H9 (cell line): Measurements from ENCODE around the gene LILRB5. TPM values are rescaled to one million over a fixed set of nuclear protein-coding genes. Genes with fewer than 3 reads are reported as not detected.

ENCODE experiments used
- DNase-seq: peaks from one replicate; pipeline ENCODE4 v3.0.0-alpha.2; 2017
- H2AFZ ChIP-seq: one replicate; pipeline ENCODE4 v1.6.1; 2013; ENCODE audit warnings: mild to moderate bottlenecking, low read length, control low read depth, moderate library complexity
- H2AK5ac ChIP-seq: 2 replicates; pipeline ENCODE4 v1.6.1; 2013; ENCODE audit warnings: low read length, control low read depth, mixed read lengths; ENCODE audit not compliant: insufficient read length
- H2BK120ac ChIP-seq: one replicate; pipeline ENCODE4 v1.6.1; 2013; ENCODE audit warnings: low read depth, mild to moderate bottlenecking, low read length, control low read depth, inconsistent platforms; ENCODE audit not compliant: poor library complexity, severe bottlenecking
- H2BK12ac ChIP-seq: 2 replicates; pipeline ENCODE4 v1.6.1; 2013; ENCODE audit warnings: low read length, control low read depth, mixed read lengths, low read depth; ENCODE audit not compliant: insufficient read length
- H2BK15ac ChIP-seq: 2 replicates; pipeline ENCODE4 v1.6.1; 2013; ENCODE audit warnings: low read depth, low read length, control low read depth
- H2BK20ac ChIP-seq: one replicate; pipeline ENCODE4 v1.6.1; 2013; ENCODE audit warnings: low read depth, mild to moderate bottlenecking, low read length, control low read depth, inconsistent platforms; ENCODE audit not compliant: poor library complexity, severe bottlenecking
- H2BK5ac ChIP-seq: 2 replicates; pipeline ENCODE4 v1.6.1; 2013; ENCODE audit warnings: low read length, control low read depth, mixed read lengths; ENCODE audit not compliant: insufficient read length
- H3K14ac ChIP-seq: 2 replicates; pipeline ENCODE4 v1.6.1; 2013; ENCODE audit warnings: low read length, control low read depth; ENCODE audit not compliant: insufficient read depth
- H3K18ac ChIP-seq: 2 replicates; pipeline ENCODE4 v1.6.1; 2013; ENCODE audit warnings: low read depth, mild to moderate bottlenecking, mixed read lengths, low read length, control low read depth; ENCODE audit not compliant: insufficient read length
- H3K23ac ChIP-seq: 2 replicates; pipeline ENCODE4 v1.6.1; 2013; ENCODE audit warnings: low read length, control low read depth, mixed read lengths, low read depth; ENCODE audit not compliant: insufficient read length
- H3K23me2 ChIP-seq: 2 replicates; pipeline ENCODE4 v1.6.1; 2013; ENCODE audit warnings: low read depth, mild to moderate bottlenecking, mixed read lengths, low read length, control low read depth; ENCODE audit not compliant: insufficient read length, poor library complexity, severe bottlenecking
- H3K27ac ChIP-seq: 2 replicates; pipeline ENCODE4 v1.5.1; 2013; ENCODE audit warnings: low read length, control low read depth, mixed read lengths, low read depth; ENCODE audit not compliant: insufficient read length
- H3K27me3 ChIP-seq: 2 replicates; pipeline ENCODE4 v1.6.1; 2013; ENCODE audit warnings: low read length, control low read depth, inconsistent platforms; ENCODE audit not compliant: insufficient read depth
- H3K4ac ChIP-seq: 2 replicates; pipeline ENCODE4 v1.6.1; 2013; ENCODE audit warnings: low read depth, mild to moderate bottlenecking, control low read depth, inconsistent platforms, low read length, moderate library complexity
- H3K4me1 ChIP-seq: 2 replicates; pipeline ENCODE4 v1.6.1; 2013; ENCODE audit warnings: low read length, control low read depth, inconsistent platforms; ENCODE audit not compliant: insufficient read depth
- H3K4me2 ChIP-seq: 2 replicates; pipeline ENCODE4 v1.6.1; 2013; ENCODE audit warnings: low read length, control low read depth, mixed read lengths; ENCODE audit not compliant: insufficient read length, insufficient read depth
- H3K56ac ChIP-seq: 2 replicates; pipeline ENCODE4 v1.6.1; 2013; ENCODE audit warnings: low read depth, mild to moderate bottlenecking, mixed read lengths, low read length, control low read depth; ENCODE audit not compliant: insufficient read length
- H3K79me1 ChIP-seq: 2 replicates; pipeline ENCODE4 v1.6.1; 2013; ENCODE audit warnings: low read depth, mild to moderate bottlenecking, moderate library complexity, low read length, control low read depth, inconsistent platforms; ENCODE audit not compliant: insufficient read depth, poor library complexity, severe bottlenecking
- H3K79me2 ChIP-seq: 2 replicates; pipeline ENCODE4 v1.6.1; 2013; ENCODE audit warnings: low read length, control low read depth, inconsistent platforms; ENCODE audit not compliant: insufficient read depth
- H3K9ac ChIP-seq: 2 replicates; pipeline ENCODE4 v1.6.1; 2013; ENCODE audit warnings: low read length, control low read depth, mixed read lengths; ENCODE audit not compliant: insufficient read length; ENCODE audit errors: extremely low read depth
- H3K9me3 ChIP-seq: one replicate; pipeline ENCODE4 v1.6.1; 2013; ENCODE audit warnings: low read depth, low read length, inconsistent platforms; ENCODE audit not compliant: control insufficient read depth
- H3T11ph ChIP-seq: one replicate; pipeline ENCODE4 v1.6.1; 2013; ENCODE audit warnings: mild to moderate bottlenecking, low read length, control low read depth, inconsistent platforms
- H4K20me1 ChIP-seq: one replicate; pipeline ENCODE4 v1.6.1; 2013; ENCODE audit not compliant: control insufficient read depth, insufficient read length, insufficient read depth
- H4K5ac ChIP-seq: 2 replicates; pipeline ENCODE4 v1.6.1; 2013; ENCODE audit warnings: low read depth, mild to moderate bottlenecking, mixed read lengths, low read length, control low read depth; ENCODE audit not compliant: insufficient read length
- H4K8ac ChIP-seq: replicated peaks from 2 replicates; pipeline ENCODE4 v1.6.1; 2013; ENCODE audit warnings: low read length, control low read depth, mixed read lengths, low read depth; ENCODE audit not compliant: insufficient read length
- H4K91ac ChIP-seq: 2 replicates; pipeline ENCODE4 v1.6.1; 2013; ENCODE audit warnings: low read depth, mild to moderate bottlenecking, moderate library complexity, mixed read lengths, low read length, control low read depth; ENCODE audit not compliant: insufficient read length
- H3K27ac Mint-ChIP-seq, 3 experiments: 2 replicates in 2 of 3; 3 replicates in 1 of 3; pipeline ENCODE4 v1.8.0; 2020 to 2021; ENCODE audit warnings: mixed read lengths in 3 of 3, mild to moderate bottlenecking in 1 of 3, moderate library complexity in 1 of 3
- H3K27me3 Mint-ChIP-seq: 2 replicates; pipeline ENCODE4 v1.8.0; 2021; ENCODE audit warnings: low read depth, mild to moderate bottlenecking, moderate library complexity, mixed read lengths
- H3K36me3 Mint-ChIP-seq, 3 experiments: 2 replicates in 2 of 3; 3 replicates in 1 of 3; pipeline ENCODE4 v1.8.0; 2020 to 2021; ENCODE audit warnings: low read depth in 3 of 3, mixed read lengths in 3 of 3; ENCODE audit not compliant: insufficient read depth in 1 of 3
- H3K4me1 Mint-ChIP-seq, 2 experiments: 2 replicates each; pipeline ENCODE4 v1.8.0; 2020; ENCODE audit warnings: mixed read lengths in 2 of 2
- H3K4me3 Mint-ChIP-seq, 2 experiments: 2 replicates in 1 of 2; 3 replicates in 1 of 2; pipeline ENCODE4 v1.8.0; 2020 to 2021; ENCODE audit warnings: mild to moderate bottlenecking in 2 of 2, mixed read lengths in 2 of 2, moderate library complexity in 1 of 2
- H3K9me3 Mint-ChIP-seq, 2 experiments: 2 replicates in 1 of 2; 3 replicates in 1 of 2; pipeline ENCODE4 v1.8.0; 2020; ENCODE audit warnings: mild to moderate bottlenecking in 2 of 2, mixed read lengths in 2 of 2, moderate library complexity in 1 of 2
- WGBS: extraction: QIAGEN DNeasy Blood & Tissue Kit; methylation state at CpG from one replicate; pipeline ENCODE4 v1.1.7; 2013; ENCODE audit warnings: missing lambda C conversion rate, low lambda C conversion rate, mixed read lengths; ENCODE audit not compliant: insufficient read length; ENCODE audit errors: extremely low coverage; 5-methylcytosine and 5-hydroxymethylcytosine counted together
- total RNA-seq: library from RNA; stranded (reverse); gene quantifications from 2 replicates; pipeline ENCODE4 v1.2.1, GENCODE V29; 2021
- TF ChIP-seq, protein P1 (sequence below): fragments of 200-600 bp; sonication (generic); conservative IDR thresholded peaks from 3 replicates; pipeline ENCODE4 v1.8.0; 2021; ENCODE audit warnings: antibody characterized with exemption, mild to moderate bottlenecking

LILRB5 gene
- total RNA-seq, 1 experiment from 2014 or later = 0.09 TPM

DNA sequence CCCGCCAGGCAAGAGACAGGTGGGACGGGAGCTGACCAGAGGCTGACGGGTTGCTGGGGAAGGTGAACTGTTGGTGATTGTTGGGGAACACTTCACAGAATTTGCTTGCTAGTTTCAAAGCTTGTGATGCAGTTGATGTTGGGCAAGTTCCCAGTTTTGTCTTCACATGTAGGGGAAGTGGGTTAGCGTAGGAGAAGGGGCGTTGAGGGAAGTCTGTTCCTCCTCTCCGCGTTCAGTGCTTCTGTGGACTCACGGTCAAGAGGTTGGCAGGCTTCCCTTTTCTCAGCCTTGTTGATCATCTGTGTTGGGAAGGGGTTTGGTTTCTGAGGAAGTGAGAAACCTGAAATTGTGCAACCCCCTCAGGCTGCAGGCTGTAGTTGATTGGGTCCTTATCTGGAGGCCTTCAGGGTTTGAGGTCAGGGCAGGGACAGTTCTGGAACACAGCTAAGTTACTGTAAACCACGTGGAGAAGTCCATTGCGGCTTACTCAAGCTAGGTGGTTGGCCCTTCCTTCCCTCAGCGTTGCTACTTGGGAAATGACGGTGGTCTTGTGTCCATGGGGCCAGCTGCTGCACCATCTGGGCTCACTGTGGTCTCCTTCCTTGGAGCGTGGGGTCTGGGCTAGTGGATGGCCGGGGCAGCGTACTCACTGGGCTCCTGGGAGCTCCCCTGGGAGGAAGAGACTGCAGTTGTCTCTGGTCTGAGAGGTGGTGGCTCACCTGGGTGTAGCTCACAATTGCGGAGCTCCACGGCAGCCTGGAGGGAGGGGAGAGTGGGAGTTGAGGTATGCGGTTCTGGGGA is 48.9 kb downstream of the LILRB5 start:
- Histone ChIP-seq H3T11ph (no peak overlapping the region), H3K14ac (no peak overlapping the region; the same call in 1 of the 2 replicates), H3K4me1 (peaks cover under 1% of the 10 kb centered on the region; the same call in 1 of the 2 replicates), H3K23me2 (no peaks in the 10 kb centered on the region), H2BK120ac (no peak overlapping the region), H3K4me2 (no peak overlapping the region), H2BK12ac (no peak overlapping the region), H3K79me1 (peaks cover 2% of the 10 kb centered on the region), H3K18ac (no peak overlapping the region), H2AK5ac (no peak overlapping the region), H3K27me3 (no peaks in the 10 kb centered on the region), H4K8ac (no peak overlapping the region), H3K79me2 (peaks cover 14% of the 10 kb centered on the region; the same call in 1 of the 2 replicates), H4K91ac (no peak overlapping the region), H4K20me1 (peaks cover 3% of the 10 kb centered on the region), H3K23ac (no peak overlapping the region), H3K9me3 (no peaks in the 10 kb centered on the region), H2BK5ac (no peak overlapping the region), H3K27ac (peak overlapping the region; percentile 20), H2BK15ac (no peak overlapping the region), H3K9ac (no peak overlapping the region), H2AFZ (no peak overlapping the region), H3K56ac (no peak overlapping the region), H2BK20ac (no peak overlapping the region), H3K4ac (no peak overlapping the region), H4K5ac (no peak overlapping the region)
- Mint-ChIP-seq H3K27me3 (peaks cover 3% of the 10 kb centered on the region), H3K4me1 (peaks cover 34 to 50% of the 10 kb centered on the region in 2 experiments), H3K27ac (peak overlapping the region; percentile 85 to 95 (median 94); a peak in 6 of 7 replicates), H3K36me3 (peaks cover 62 to 73% (median 64%) of the 10 kb centered on the region in 3 experiments), H3K4me3 (peak overlapping the region in 1 of 2 experiments; percentile 54; a peak in 2 of 5 replicates), H3K9me3 (no peaks in the 10 kb centered on the region)
- no peak for DNase-seq
- WGBS = no CpG with 5 or more reads among the region's 18 CpGs
- TF ChIP-seq, protein P1, sequence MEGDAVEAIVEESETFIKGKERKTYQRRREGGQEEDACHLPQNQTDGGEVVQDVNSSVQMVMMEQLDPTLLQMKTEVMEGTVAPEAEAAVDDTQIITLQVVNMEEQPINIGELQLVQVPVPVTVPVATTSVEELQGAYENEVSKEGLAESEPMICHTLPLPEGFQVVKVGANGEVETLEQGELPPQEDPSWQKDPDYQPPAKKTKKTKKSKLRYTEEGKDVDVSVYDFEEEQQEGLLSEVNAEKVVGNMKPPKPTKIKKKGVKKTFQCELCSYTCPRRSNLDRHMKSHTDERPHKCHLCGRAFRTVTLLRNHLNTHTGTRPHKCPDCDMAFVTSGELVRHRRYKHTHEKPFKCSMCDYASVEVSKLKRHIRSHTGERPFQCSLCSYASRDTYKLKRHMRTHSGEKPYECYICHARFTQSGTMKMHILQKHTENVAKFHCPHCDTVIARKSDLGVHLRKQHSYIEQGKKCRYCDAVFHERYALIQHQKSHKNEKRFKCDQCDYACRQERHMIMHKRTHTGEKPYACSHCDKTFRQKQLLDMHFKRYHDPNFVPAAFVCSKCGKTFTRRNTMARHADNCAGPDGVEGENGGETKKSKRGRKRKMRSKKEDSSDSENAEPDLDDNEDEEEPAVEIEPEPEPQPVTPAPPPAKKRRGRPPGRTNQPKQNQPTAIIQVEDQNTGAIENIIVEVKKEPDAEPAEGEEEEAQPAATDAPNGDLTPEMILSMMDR = no peak
